ENCODE measurements around the gene KNSTRN. TPM values are rescaled to one million over a fixed set of nuclear protein-coding genes. Genes with fewer than 3 reads are reported as not detected.

KNSTRN gene
- total and polyA plus RNA-seq, 2 of the 8 experiments (the other 6 are each of a cell fraction or from before 2014, with no cell fraction given) = 25.1 to 79.4 TPM

- TF ChIP-seq TAF1 (IDR thresholded peaks at IDR 0.05; ENCODE audit: low read depth, low read length) (peak; percentile 67), BCL11A (IDR thresholded peaks at IDR 0.05; ENCODE audit: low read depth in 2 of 2, low read length in 2 of 2) (no peak), CTCF (IDR thresholded peaks at IDR 0.05; ENCODE audit: control extremely low read depth in 1 of 3, insufficient read depth in 1 of 3, low read depth in 1 of 3, low read length in 3 of 3) (no peak), SP4 (IDR thresholded peaks at IDR 0.05; ENCODE audit: low read length) (no peak), YY1 (IDR thresholded peaks at IDR 0.05; ENCODE audit: low read depth, low read length) (0 out of 2 replicates have a peak, but pooled peaks have one; percentile 16), USF2 (IDR thresholded peaks at IDR 0.05; ENCODE audit: low read length) (no peak), SIN3A (conservative IDR thresholded peaks at IDR 0.05 in 1 of 2, IDR thresholded peaks at IDR 0.05 in 1 of 2; ENCODE audit: low read depth in 1 of 2, low read length in 2 of 2) (peak; percentile 53 to 59; a peak in 2 of 4 replicates), SRF (IDR thresholded peaks at IDR 0.05; ENCODE audit: low read depth, low read length) (no peak), SIRT6 (IDR thresholded peaks at IDR 0.05; ENCODE audit: low read length) (no peak), RAD21 (IDR thresholded peaks at IDR 0.05 in 1 of 2, conservative IDR thresholded peaks at IDR 0.05 in 1 of 2; ENCODE audit: low read depth in 2 of 2, low read length in 2 of 2) (peak in 1 of 2 experiments; percentile 3; a peak in 1 of 4 replicates), NANOG (IDR thresholded peaks at IDR 0.05; ENCODE audit: insufficient read depth, low read depth, low read length, poor library complexity, severe bottlenecking) (no peak), CHD1 (IDR thresholded peaks at IDR 0.05; ENCODE audit: low read depth, low read length) (no peak), TEAD4 (IDR thresholded peaks at IDR 0.05; ENCODE audit: low read depth, low read length) (no peak), BACH1 (IDR thresholded peaks at IDR 0.05; ENCODE audit: low read length) (peak; percentile 76), POU5F1 (IDR thresholded peaks at IDR 0.05; ENCODE audit: low read depth, low read length) (0 out of 2 replicates have a peak, but pooled peaks have one; percentile 12)
These were observed 57.0 kb downstream of the KNSTRN start (continued) for GRCh38 chr15:40439461-40439959.

Data from H1 (cell line).